ENCODE data around the gene GPR150.

GPR150 gene

DNA sequence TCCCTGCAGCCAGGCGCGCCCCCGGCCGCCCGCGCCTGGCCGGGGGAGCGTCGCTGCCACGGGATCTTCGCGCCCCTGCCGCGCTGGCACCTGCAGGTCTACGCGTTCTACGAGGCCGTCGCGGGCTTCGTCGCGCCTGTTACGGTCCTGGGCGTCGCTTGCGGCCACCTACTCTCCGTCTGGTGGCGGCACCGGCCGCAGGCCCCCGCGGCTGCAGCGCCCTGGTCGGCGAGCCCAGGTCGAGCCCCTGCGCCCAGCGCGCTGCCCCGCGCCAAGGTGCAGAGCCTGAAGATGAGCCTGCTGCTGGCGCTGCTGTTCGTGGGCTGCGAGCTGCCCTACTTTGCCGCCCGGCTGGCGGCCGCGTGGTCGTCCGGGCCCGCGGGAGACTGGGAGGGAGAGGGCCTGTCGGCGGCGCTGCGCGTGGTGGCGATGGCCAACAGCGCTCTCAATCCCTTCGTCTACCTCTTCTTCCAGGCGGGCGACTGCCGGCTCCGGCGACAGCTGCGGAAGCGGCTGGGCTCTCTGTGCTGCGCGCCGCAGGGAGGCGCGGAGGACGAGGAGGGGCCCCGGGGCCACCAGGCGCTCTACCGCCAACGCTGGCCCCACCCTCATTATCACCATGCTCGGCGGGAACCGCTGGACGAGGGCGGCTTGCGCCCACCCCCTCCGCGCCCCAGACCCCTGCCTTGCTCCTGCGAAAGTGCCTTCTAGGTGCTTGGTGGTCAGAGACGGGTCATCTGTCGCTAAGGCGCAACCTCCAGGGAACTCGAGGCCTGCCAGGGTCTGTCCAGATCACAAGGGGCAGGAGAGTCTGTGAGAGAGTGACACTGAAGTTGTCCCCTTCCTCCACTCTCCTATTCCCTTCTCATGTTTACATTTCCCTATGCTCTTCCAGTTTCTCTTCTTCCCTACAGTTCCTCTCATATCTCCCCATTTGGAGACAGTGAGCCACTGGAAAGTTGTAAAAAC, 1.3 kb downstream of the GPR150 start:
- TF ChIP-seq, protein P1, sequence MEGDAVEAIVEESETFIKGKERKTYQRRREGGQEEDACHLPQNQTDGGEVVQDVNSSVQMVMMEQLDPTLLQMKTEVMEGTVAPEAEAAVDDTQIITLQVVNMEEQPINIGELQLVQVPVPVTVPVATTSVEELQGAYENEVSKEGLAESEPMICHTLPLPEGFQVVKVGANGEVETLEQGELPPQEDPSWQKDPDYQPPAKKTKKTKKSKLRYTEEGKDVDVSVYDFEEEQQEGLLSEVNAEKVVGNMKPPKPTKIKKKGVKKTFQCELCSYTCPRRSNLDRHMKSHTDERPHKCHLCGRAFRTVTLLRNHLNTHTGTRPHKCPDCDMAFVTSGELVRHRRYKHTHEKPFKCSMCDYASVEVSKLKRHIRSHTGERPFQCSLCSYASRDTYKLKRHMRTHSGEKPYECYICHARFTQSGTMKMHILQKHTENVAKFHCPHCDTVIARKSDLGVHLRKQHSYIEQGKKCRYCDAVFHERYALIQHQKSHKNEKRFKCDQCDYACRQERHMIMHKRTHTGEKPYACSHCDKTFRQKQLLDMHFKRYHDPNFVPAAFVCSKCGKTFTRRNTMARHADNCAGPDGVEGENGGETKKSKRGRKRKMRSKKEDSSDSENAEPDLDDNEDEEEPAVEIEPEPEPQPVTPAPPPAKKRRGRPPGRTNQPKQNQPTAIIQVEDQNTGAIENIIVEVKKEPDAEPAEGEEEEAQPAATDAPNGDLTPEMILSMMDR (IDR thresholded peaks at IDR 0.05; ENCODE audit: low read length, missing control alignments) = no peak
- H3K4me3 ChIP-seq (replicated peaks; ENCODE audit: low read depth, low read length) = peak overlapping the region; percentile 41
- DNase-seq (ENCODE audit: low read depth) = no peak

DNA sequence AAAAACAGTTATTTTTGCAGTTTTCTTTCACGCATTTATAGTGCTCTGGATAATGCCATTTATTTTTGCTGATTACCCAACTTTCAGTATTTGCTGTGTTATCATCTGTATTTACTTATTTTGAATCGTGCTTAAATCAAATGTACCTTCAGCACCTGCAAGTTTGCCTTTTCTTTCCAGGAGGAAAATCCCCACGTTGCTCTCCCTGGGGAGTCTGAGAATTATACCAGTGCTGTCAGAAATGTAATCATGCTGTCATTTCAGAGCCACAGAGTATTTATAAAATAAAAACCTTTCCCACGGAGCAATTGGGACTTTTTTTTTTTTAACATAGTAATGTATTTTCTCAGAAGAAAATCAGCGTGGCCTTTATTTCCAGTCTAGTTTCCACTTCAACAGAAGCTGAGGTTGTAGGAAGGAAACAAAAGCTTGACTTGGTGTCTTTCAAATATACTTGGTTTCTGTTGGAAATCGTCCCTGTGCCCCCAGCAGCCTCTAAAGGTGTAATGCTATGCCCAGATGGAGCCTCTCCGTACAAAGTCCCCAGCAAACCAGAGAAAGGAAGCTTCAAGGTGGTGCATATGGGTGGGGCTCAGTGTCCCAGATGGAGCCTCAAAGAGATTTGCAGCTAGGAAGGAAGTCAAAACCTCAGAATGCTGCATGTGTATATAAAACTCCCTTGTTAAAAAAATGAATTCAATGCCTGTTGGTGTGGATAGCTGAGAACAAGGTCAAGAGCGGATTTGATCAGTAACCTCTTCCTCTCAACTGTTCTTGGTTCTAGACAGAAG, 2.1 kb downstream of the GPR150 start:
- TF ChIP-seq, protein P1 (IDR thresholded peaks at IDR 0.05; ENCODE audit: low read length, missing control alignments) = no peak
- no peak for DNase-seq (ENCODE audit: low read depth)
- no peak overlapping the region for H3K4me3 ChIP-seq (replicated peaks; ENCODE audit: low read depth, low read length)

DNA sequence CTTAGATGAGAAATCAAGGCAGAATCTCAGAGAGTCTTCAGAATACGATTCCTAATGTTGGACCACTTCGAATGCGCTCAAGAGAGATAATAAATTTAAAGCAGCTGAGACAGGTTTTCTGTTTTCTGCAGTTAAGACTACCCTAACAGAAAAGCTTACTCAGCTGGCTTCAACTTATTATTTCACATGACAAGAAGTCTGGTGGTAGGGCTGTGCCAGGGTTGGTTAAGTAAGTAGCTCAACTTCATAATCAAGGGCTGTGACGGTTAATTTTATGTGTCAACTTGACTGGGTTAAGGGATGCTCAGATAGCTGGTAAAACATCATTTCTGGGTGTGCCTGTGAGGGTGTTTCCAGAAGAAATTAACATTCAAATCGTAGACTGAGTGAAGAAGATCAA, 3.8 kb downstream of the GPR150 start:
- TF ChIP-seq, protein P1 (IDR thresholded peaks at IDR 0.05; ENCODE audit: low read length, missing control alignments) = no peak
- H3K4me3 ChIP-seq (replicated peaks; ENCODE audit: low read depth, low read length) = no peak overlapping the region
- DNase-seq (ENCODE audit: low read depth) = no peak

DNA sequence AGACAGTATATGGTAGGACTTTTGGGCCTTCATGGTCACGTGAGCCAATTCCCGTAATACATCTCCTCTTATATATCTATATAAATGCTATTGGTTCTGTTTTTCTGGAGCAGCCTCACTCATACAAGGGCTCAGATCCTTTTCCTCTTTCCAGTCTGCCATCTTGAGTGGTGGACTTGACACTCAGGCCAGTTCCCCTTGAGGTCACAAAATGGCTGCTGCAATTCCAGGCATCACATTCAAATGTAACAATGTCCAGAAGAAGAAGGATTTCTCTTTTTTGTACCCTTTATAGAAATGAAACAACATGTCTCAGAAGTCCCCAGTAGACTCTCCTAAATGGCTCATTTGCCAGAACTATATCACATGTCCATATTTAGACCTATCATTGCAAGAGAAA, 4.5 kb downstream of the GPR150 start:
- H3K4me3 ChIP-seq (replicated peaks; ENCODE audit: low read depth, low read length) = no peak overlapping the region
- TF ChIP-seq, protein P1 (IDR thresholded peaks at IDR 0.05; ENCODE audit: low read length, missing control alignments) = no peak
- DNase-seq (ENCODE audit: low read depth) = no peak

DNA sequence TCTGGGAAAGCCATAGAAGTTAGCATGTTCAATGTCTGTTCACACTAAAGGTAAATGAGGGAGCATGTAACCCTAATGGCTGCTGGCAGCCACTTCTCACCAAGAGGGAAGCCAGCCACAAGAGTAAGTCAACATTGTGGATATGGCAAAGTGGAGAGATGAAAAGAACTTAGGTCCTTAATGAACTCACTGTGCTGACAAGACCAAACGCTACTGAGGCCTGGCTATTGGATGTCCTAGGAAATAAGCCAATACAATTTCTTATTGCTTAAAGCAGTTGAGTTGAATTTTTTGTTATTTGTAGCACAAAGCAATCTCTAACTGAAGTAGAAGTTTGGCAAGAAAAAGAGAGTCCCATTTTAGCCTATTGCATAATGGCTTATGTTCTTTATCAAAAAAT, 6.8 kb downstream of the GPR150 start:
- TF ChIP-seq, protein P1 (IDR thresholded peaks at IDR 0.05; ENCODE audit: low read length, missing control alignments) = no peak
- no peak for DNase-seq (ENCODE audit: low read depth)
- no peak overlapping the region for H3K4me3 ChIP-seq (replicated peaks; ENCODE audit: low read depth, low read length)

DNA sequence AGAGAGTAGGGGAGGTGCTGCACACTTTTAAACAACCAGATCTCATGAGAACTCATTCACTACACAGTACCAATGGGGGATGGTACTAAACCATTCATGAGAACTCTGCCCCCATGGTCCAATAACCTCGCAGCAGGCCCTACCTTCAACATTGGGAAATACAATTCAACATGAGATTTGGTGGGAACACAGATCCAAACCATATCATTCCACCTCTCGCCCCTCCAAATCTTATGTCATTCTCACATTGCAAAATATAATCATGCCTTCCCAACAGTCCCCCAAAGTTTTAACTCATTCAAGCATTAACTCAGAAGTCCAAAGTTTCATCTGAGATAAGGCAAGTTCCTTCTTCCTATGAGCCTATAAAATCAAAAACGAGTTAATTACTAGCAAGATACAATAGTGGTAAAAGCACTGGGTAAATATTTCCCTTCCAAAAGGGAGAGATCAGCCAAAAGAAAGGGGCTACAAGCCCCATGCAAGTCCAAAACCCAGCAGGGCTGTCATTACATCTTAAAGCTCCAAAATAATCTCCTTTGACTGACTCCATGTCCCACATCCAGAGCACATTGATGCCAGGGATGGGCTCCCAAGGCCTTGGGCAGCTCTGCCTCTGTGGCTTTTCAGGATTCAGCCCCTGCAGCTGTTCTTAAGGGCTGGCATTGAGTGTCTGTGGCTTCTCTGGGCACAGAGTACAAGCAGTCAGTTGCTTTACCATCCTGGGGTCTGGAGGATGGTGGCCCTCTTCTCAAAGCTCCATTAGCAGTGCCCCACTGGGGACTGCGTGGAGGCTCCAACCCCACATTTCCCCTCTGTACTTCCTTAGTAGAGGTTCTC, 8.3 kb downstream of the GPR150 start:
- no peak overlapping the region for H3K4me3 ChIP-seq (replicated peaks; ENCODE audit: low read depth, low read length)
- TF ChIP-seq, protein P1 (IDR thresholded peaks at IDR 0.05; ENCODE audit: low read length, missing control alignments) = no peak
- no peak for DNase-seq (ENCODE audit: low read depth)

Data from fibroblast of pulmonary artery (primary cell).